Measurements from ENCODE around the gene SACM1L. TPM values are rescaled to one million over a fixed set of nuclear protein-coding genes. Genes with fewer than 3 reads are reported as not detected.

SACM1L gene
- total RNA-seq, 1 experiment from 2014 or later = 61.8 TPM

GRCh38 chr3:45659661-45660566 lies 29.3 kb upstream of the SACM1L start:
- Histone ChIP-seq H3K4me2 (ENCODE audit: low read depth, low read length, poor library complexity, severe bottlenecking) (no peak overlapping the region), H3K9me2 (replicated peaks; ENCODE audit: insufficient read depth, low read length) (no peaks in the 10 kb centered on the region), H3K4me3 (ENCODE audit: low read length) (no peak overlapping the region), H3K9me3 (ENCODE audit: low read length) (no peaks in the 10 kb centered on the region), H2AFZ (ENCODE audit: low read length) (no peak overlapping the region), H3K36me3 (ENCODE audit: insufficient read depth, low read length) (no peaks in the 10 kb centered on the region), H3K9ac (ENCODE audit: low read length) (no peak overlapping the region), H3K27ac (ENCODE audit: low read length) (no peak overlapping the region), H3K4me1 (ENCODE audit: low read length) (peaks cover 8% of the 10 kb centered on the region), H3K27me3 (ENCODE audit: low read length) (no peaks in the 10 kb centered on the region), H4K20me1 (ENCODE audit: insufficient read depth, low read depth, low read length) (peaks cover 4% of the 10 kb centered on the region; the same call in 1 of the 2 replicates), H3K79me2 (ENCODE audit: low read length) (no peaks in the 10 kb centered on the region)
- DNase-seq = peak; percentile 71

- H4K20me1 ChIP-seq (ENCODE audit: insufficient read depth, low read depth, low read length) = peaks cover 4% of the 10 kb centered on the region; the same call in 1 of the 2 replicates
- H2AFZ ChIP-seq (ENCODE audit: low read length) = no peak overlapping the region
- no peaks in the 10 kb centered on the region for H3K79me2 ChIP-seq (ENCODE audit: low read length)
- H3K4me2 ChIP-seq (ENCODE audit: low read depth, low read length, poor library complexity, severe bottlenecking) = no peak overlapping the region
- peaks cover 14% of the 10 kb centered on the region for H3K4me1 ChIP-seq (ENCODE audit: low read length)
- DNase-seq = no peak
- no peaks in the 10 kb centered on the region for H3K9me2 ChIP-seq (replicated peaks; ENCODE audit: insufficient read depth, low read length)
- no peak overlapping the region for H3K9ac ChIP-seq (ENCODE audit: low read length)
- H3K9me3 ChIP-seq (ENCODE audit: low read length) = no peaks in the 10 kb centered on the region
- H3K36me3 ChIP-seq (ENCODE audit: insufficient read depth, low read length) = no peaks in the 10 kb centered on the region
- H3K27me3 ChIP-seq (ENCODE audit: low read length) = no peaks in the 10 kb centered on the region
- no peak overlapping the region for H3K4me3 ChIP-seq (ENCODE audit: low read length)
- no peak overlapping the region for H3K27ac ChIP-seq (ENCODE audit: low read length)
These were observed 28.7 kb upstream of the SACM1L start for GRCh38 chr3:45660567-45660901.

- no peaks in the 10 kb centered on the region for H3K27me3 ChIP-seq (ENCODE audit: low read length)
- no peaks in the 10 kb centered on the region for H3K79me2 ChIP-seq (ENCODE audit: low read length)
- H3K9me2 ChIP-seq (replicated peaks; ENCODE audit: insufficient read depth, low read length) = no peaks in the 10 kb centered on the region
- no peak overlapping the region for H3K27ac ChIP-seq (ENCODE audit: low read length)
- no peaks in the 10 kb centered on the region for H3K9me3 ChIP-seq (ENCODE audit: low read length)
- no peak overlapping the region for H2AFZ ChIP-seq (ENCODE audit: low read length)
- H3K9ac ChIP-seq (ENCODE audit: low read length) = peak overlapping the region; percentile 44
- H3K4me2 ChIP-seq (ENCODE audit: low read depth, low read length, poor library complexity, severe bottlenecking) = peak overlapping the region; percentile 70
- H4K20me1 ChIP-seq (ENCODE audit: insufficient read depth, low read depth, low read length) = no peaks in the 10 kb centered on the region
- no peaks in the 10 kb centered on the region for H3K36me3 ChIP-seq (ENCODE audit: insufficient read depth, low read length)
- H3K4me1 ChIP-seq (ENCODE audit: low read length) = peaks cover 14% of the 10 kb centered on the region
- peak; percentile 66 for DNase-seq
- peak overlapping the region; percentile 58 for H3K4me3 ChIP-seq (ENCODE audit: low read length)
These were observed 24.6 kb upstream of the SACM1L start for GRCh38 chr3:45664578-45664977.

- Histone ChIP-seq H2AFZ (ENCODE audit: low read length) (no peak overlapping the region), H3K27ac (ENCODE audit: low read length) (no peak overlapping the region), H3K27me3 (ENCODE audit: low read length) (no peaks in the 10 kb centered on the region), H3K4me1 (ENCODE audit: low read length) (peaks cover 14% of the 10 kb centered on the region), H3K36me3 (ENCODE audit: insufficient read depth, low read length) (no peaks in the 10 kb centered on the region), H3K9me2 (replicated peaks; ENCODE audit: insufficient read depth, low read length) (no peaks in the 10 kb centered on the region), H3K9ac (ENCODE audit: low read length) (peak overlapping the region; percentile 44), H4K20me1 (ENCODE audit: insufficient read depth, low read depth, low read length) (no peaks in the 10 kb centered on the region), H3K4me3 (ENCODE audit: low read length) (peak overlapping the region; percentile 58), H3K9me3 (ENCODE audit: low read length) (no peaks in the 10 kb centered on the region), H3K79me2 (ENCODE audit: low read length) (no peaks in the 10 kb centered on the region), H3K4me2 (ENCODE audit: low read depth, low read length, poor library complexity, severe bottlenecking) (peak overlapping the region; percentile 70)
- peak; percentile 88 for DNase-seq
These were observed 24.1 kb upstream of the SACM1L start for GRCh38 chr3:45665101-45665572.

- Histone ChIP-seq H2AFZ (ENCODE audit: low read length) (no peak overlapping the region), H3K4me1 (ENCODE audit: low read length) (peaks cover 14% of the 10 kb centered on the region), H3K9me2 (replicated peaks; ENCODE audit: insufficient read depth, low read length) (no peaks in the 10 kb centered on the region), H3K79me2 (ENCODE audit: low read length) (no peaks in the 10 kb centered on the region), H3K9ac (ENCODE audit: low read length) (no peak overlapping the region), H3K36me3 (ENCODE audit: insufficient read depth, low read length) (no peaks in the 10 kb centered on the region), H3K4me2 (ENCODE audit: low read depth, low read length, poor library complexity, severe bottlenecking) (no peak overlapping the region), H3K4me3 (ENCODE audit: low read length) (no peak overlapping the region), H3K27ac (ENCODE audit: low read length) (no peak overlapping the region), H4K20me1 (ENCODE audit: insufficient read depth, low read depth, low read length) (no peaks in the 10 kb centered on the region), H3K27me3 (ENCODE audit: low read length) (no peaks in the 10 kb centered on the region), H3K9me3 (ENCODE audit: low read length) (no peaks in the 10 kb centered on the region)
- DNase-seq = no peak
These were observed 22.3 kb upstream of the SACM1L start for GRCh38 chr3:45666757-45667431.

- Histone ChIP-seq H3K9ac (ENCODE audit: low read length) (no peak overlapping the region), H3K4me3 (ENCODE audit: low read length) (no peak overlapping the region), H3K27ac (ENCODE audit: low read length) (no peak overlapping the region), H2AFZ (ENCODE audit: low read length) (no peak overlapping the region), H3K27me3 (ENCODE audit: low read length) (no peaks in the 10 kb centered on the region), H3K4me2 (ENCODE audit: low read depth, low read length, poor library complexity, severe bottlenecking) (no peak overlapping the region), H3K9me3 (ENCODE audit: low read length) (no peaks in the 10 kb centered on the region), H4K20me1 (ENCODE audit: insufficient read depth, low read depth, low read length) (no peaks in the 10 kb centered on the region), H3K36me3 (ENCODE audit: insufficient read depth, low read length) (no peaks in the 10 kb centered on the region), H3K79me2 (ENCODE audit: low read length) (no peaks in the 10 kb centered on the region), H3K4me1 (ENCODE audit: low read length) (peaks cover 14% of the 10 kb centered on the region), H3K9me2 (replicated peaks; ENCODE audit: insufficient read depth, low read length) (no peaks in the 10 kb centered on the region)
- DNase-seq = no peak
These were observed 21.6 kb upstream of the SACM1L start for GRCh38 chr3:45667569-45667934.

GRCh38 chr3:45670436-45670835 lies 18.8 kb upstream of the SACM1L start:
- peaks cover 1% of the 10 kb centered on the region; the same call in 1 of the 2 replicates for H3K4me1 ChIP-seq (ENCODE audit: low read length)
- H3K4me3 ChIP-seq (ENCODE audit: low read length) = no peak overlapping the region
- no peak overlapping the region for H2AFZ ChIP-seq (ENCODE audit: low read length)
- H3K9me3 ChIP-seq (ENCODE audit: low read length) = no peaks in the 10 kb centered on the region
- H3K9me2 ChIP-seq (replicated peaks; ENCODE audit: insufficient read depth, low read length) = no peaks in the 10 kb centered on the region
- no peak overlapping the region for H3K4me2 ChIP-seq (ENCODE audit: low read depth, low read length, poor library complexity, severe bottlenecking)
- no peaks in the 10 kb centered on the region for H3K79me2 ChIP-seq (ENCODE audit: low read length)
- H4K20me1 ChIP-seq (ENCODE audit: insufficient read depth, low read depth, low read length) = no peaks in the 10 kb centered on the region
- no peaks in the 10 kb centered on the region for H3K27me3 ChIP-seq (ENCODE audit: low read length)
- no peak overlapping the region for H3K27ac ChIP-seq (ENCODE audit: low read length)
- H3K36me3 ChIP-seq (ENCODE audit: insufficient read depth, low read length) = no peaks in the 10 kb centered on the region
- DNase-seq = no peak
- H3K9ac ChIP-seq (ENCODE audit: low read length) = no peak overlapping the region

DNA sequence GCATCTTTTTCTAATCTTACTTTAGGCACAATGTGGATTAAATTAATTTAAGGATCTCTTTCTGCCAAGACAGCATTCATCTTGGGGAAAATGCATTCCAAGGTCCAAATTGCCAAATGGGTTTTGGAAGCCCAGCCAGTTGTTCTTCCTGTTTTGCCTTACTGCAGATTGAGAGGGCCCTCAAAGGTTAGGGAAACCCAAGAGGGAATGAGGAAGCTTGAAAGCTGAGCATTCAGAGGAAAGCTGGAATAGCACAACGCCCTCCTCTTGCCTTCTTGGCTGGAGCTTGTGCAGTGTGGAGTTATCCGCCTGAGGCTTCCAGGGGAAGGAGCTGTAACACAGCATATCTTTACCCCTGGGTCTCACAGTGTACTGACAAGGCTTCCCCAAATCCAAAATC lies 18.2 kb upstream of the SACM1L start:
- Histone ChIP-seq H3K9ac (ENCODE audit: low read length) (no peak overlapping the region), H2AFZ (ENCODE audit: low read length) (no peak overlapping the region), H3K79me2 (ENCODE audit: low read length) (no peaks in the 10 kb centered on the region), H3K27ac (ENCODE audit: low read length) (no peak overlapping the region), H3K9me2 (replicated peaks; ENCODE audit: insufficient read depth, low read length) (no peaks in the 10 kb centered on the region), H3K36me3 (ENCODE audit: insufficient read depth, low read length) (no peaks in the 10 kb centered on the region), H4K20me1 (ENCODE audit: insufficient read depth, low read depth, low read length) (no peaks in the 10 kb centered on the region), H3K4me1 (ENCODE audit: low read length) (no peaks in the 10 kb centered on the region), H3K9me3 (ENCODE audit: low read length) (no peaks in the 10 kb centered on the region), H3K27me3 (ENCODE audit: low read length) (no peaks in the 10 kb centered on the region), H3K4me2 (ENCODE audit: low read depth, low read length, poor library complexity, severe bottlenecking) (no peak overlapping the region), H3K4me3 (ENCODE audit: low read length) (no peak overlapping the region)
- DNase-seq = no peak
